ENCODE measurements around the gene C10orf143.

DNA sequence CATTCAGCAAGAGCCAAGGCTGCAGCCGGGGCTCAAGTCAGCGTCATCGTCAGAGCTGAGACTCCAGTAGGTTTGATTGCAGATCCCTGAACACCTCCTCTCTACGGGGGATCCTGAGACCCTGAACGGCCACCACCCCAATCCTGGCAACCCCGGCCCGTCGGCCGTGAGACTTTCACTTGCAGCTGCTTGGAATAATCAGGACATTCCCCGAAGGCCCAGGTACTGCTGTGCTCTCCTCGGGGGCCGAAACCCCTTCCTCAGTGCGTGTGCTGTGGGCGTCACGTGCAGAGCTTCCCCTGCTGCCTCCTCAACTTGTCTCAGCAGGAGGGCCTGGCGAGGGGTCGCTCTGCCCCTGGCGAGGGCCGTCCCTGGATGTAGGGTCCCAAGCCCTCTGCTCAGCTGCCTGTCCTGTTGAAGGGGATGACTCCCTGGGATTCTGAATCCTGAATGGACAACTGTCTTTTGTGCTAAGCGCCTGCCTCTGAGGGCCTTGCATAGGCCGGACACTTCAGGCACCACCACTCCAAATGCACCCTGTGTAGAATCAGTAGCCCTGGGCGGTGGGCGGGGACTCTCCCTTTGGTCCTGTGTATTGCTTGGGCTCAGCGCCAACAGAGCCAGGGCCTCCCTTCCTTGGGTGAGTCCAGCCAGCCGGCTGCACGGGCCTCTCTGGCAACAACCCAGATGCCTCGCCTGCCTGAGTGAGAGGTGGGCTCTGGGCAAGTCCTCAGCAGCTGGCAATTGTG lies 82.7 kb downstream of the C10orf143 start:
- TF ChIP-seq PAX5 (IDR thresholded peaks at IDR 0.05; ENCODE audit: insufficient read depth, low read length, severe bottlenecking) (no peak), POLR2A (IDR thresholded peaks at IDR 0.05; ENCODE audit: low read depth, low read length) (no peak), TAF1 (IDR thresholded peaks at IDR 0.05; ENCODE audit: low read depth, low read length) (no peak)
